SHP77 (cell line): ENCODE measurements around the gene ZNF414.
"Not testable (repeated sequence)": the region's sequence is repeated elsewhere in the genome, so short reads cannot be mapped to it uniquely, and the experiment has no call there.

ENCODE experiments used
- DNase-seq, 2 experiments: peaks; one replicate each; lab custom pipeline; 2025; lab: John Stamatoyannopoulos, UW

ZNF414 gene

DNA sequence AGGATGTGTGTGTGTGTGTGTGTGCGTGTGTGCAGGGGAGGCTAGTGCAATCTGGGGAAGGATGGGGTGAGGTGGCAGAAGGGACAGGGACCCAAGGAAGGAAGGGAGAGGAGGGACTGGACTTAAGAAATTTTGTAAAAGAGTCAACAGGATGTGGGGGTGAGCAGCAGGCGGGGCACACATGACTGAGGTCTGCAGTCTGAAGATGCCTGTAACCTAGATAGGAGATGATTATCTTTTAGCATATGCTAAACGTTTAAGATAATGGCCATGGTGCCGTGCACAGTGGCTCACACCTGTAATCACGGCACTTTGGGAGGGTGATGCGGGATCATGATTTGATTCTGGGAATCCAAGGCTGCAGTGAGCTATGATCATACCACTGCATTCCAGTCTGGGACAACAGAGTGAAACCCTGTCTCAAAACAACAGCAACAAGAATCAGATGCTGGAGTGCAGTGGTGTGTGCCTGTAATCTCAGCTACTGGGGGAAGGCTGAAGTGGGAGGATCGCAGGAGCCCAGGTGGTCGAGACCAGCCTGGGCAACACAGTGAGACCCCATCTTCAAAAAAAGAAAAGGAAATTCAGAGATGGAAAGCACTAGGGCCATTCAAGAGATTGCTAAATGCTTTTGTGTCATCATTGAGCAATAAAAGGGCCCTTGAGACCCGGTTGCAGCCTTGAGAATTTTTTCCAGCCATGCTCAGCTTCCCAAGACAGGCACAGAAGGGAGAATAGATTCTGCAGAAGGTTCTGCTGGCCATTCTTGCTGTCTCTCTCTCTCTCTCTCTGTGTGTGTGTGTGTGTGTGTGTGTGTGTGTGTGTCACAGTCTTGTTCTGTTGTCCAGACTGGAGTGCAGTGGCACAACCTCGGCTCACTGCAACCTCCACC, 3.8 kb upstream of the ZNF414 start:
- no peak for DNase-seq

DNA sequence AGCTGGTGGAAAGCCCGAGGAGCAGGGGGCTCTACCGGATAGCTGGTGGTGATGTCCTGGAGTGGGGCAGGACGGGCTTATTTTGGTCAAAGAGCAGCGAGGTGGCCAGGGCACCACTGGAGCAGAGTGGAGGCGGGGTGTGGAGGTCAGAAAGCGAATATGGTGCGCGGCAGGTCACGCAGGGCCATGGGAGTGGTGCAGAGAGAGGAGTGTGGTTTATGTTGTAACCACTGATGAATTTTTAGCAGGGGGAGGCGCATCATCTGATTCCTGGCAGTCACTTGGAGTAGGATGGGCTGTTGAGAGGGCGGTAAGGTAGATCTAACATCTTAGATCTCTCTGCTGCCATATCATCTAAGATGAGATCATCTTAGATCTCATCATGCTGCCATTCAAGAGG, 1.4 kb upstream of the ZNF414 start:
- DNase-seq, result no peak

DNA sequence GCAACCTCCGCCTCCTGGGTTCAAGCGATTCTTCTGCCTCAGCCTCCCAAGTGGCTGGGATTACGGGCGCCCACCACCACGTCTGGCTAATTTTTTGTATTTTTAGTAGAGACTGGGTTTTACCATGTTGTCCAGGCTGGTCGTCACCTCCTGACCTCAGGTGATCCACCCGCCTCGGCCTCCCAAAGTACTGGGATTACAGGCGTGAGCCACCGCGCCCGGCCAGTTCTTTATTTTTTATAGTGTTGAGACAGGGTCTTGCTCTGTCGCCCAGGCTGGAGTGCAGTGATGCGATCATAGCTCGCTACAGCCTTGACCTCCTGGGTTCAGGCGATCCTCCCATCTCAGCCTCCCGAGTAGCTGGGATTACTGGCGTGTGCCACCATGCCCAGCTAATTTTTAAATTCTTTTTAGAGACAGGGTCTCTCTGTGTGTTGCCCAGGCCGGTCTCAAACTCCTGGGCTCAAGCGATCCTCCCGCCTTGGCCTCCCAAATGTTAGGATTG, 590 bp upstream of the ZNF414 start:
- DNase-seq, result not testable (repeated sequence)

DNA sequence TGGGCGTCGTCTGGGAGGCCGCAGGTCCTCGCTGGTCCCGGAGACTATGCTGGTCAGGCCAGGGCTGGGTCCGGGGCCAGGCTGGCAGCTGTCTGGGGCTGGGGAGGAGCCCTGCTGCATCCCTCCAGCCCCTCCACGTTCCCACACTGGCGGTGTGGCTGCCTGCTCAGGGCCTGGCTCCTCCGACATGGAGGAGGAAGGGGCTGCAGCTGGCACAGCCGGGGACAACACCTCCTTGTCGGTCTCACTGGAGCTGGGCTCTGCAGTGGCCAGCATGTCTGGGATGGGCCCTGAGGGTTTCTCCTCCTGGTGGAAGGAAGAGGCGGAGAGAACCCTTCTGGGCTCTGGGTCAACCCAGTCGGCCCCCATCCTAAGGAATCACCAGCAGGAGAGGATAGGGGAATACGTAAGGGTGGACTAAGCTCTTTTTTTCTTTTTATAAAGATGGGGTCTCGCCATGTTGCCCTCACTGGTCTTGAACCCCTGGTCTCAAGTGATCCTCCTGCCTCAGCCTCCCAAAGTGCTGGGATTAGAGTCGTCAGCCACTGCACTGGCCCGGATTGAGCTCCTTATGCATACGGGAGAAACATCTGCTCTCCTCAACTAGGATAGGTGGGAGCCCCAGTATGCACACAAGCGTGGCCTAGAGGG, 806 bp downstream of the ZNF414 start:
- DNase-seq, result no peak

DNA sequence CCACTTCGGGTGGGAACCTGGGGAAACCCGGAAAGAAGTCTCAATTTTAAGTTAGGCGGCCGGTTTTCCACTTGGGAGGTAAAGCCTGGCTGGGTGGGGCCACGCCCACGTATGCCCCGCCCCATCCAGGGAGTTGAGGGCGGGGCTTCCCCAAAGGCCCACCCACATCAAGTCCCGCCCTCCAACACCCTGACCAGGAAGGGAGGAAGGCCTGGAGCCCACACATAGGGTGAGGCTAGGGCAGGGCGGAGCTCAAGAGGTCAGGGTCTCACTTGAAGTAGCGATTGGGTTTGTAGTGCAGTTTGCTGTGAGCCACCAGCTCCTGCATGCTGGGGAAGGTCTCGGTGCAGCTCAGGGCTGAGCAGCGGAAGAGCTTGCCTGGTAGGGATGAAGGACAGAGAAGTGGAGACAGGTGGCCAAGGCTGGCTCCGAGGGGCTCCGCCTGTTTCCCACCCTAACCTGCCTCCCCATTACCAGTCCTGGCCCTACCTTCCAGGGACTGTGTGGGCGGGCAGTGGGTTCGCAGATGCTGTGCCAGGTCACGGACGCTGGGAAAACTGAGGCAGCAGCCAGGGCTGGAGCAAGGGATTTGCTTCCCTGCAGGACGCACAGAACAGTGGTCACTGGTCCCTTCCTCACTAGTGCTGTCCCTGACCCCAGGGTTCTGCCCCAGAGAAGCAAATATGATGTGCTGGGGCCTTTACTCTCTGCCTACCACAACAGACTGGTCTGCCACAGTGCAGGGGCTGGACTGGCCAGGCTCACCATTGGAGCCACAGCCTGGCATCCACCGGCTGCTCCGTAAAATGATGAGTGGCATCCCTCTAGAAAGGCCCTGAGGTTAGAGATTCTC, 1.6 kb downstream of the ZNF414 start:
- peak; percentile 39 to 47 for DNase-seq

DNA sequence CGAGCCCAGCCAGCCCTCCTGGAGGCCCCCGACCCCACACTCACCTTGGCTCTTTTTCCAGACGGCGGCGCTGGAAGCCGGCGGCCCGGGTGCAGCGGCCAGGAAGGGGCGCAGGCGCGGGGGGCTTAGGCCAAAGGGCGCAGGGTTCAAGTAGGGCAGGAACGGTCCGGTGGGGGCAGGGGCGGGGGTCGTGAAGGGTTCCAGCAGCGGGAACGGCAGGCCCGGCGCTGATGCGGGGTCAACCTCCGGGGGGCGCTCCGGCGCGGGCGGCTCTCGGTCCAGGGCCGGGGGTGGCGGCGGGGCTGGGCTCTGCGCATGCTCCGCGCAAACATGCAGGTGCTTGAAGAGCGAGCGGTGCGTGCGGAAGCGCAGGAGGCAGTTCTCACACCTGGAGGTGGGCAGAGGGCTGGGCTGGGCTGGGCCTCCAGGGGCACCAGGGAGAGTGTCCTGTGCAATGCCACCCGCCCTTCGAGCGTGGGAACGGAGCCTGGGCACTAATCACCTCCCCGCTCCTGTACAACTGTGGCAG, 2.3 kb downstream of the ZNF414 start:
- DNase-seq, result no peak

DNA sequence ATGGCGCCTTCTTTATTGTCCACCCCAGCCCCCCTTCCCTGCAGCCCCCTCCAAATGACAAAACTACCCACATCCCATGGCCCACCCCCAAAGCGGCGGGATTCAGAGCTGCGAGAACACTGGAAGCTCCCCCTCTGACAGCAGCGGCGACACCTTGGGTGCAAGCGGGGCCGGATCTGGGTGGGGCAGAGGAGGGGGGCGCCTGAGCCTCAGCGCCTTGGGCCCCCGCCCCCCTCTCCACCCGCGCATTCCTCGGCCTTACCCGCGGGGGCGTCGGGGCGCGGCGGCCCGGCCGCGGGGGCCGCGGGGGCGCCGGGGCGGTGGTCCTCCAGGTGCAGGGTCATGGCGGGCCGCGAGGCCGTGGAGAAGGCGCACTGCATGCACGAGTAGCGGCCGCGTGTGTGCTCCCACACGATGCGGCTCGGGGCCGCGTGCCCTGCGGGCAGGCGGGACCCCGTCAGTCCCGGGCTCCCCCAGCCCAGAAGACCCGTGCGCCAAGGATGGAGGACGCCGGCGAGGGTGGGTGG, 3.3 kb downstream of the ZNF414 start:
- no peak for DNase-seq

DNA sequence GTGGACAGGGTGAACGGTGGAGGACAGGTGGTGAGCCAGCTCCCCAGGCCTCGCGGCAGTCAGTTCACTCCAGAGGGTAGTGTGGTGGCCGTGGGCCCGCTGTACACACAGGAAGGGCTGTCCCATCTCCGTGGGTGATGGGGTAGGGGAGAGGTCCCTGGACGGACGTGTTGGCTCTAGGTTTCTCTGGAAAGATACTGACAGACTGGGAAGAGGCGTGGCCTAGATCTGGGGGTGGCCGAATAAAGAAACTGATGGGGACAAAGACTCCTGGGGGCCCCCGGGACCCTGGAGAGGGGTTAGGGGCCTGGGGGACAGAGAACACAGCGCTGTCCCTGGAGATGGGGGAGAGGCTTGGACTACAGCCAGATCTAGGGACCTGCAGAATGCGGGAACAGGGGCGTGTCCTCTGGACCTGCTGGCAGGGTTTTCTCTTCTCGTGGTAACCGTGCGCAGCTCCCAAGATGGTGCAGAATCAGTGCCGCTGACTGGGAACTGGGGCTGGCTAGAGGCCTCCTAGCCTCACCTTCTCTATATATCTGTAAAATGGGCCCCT, 7.5 kb downstream of the ZNF414 start:
- DNase-seq, result peak; percentile 36 to 44

DNA sequence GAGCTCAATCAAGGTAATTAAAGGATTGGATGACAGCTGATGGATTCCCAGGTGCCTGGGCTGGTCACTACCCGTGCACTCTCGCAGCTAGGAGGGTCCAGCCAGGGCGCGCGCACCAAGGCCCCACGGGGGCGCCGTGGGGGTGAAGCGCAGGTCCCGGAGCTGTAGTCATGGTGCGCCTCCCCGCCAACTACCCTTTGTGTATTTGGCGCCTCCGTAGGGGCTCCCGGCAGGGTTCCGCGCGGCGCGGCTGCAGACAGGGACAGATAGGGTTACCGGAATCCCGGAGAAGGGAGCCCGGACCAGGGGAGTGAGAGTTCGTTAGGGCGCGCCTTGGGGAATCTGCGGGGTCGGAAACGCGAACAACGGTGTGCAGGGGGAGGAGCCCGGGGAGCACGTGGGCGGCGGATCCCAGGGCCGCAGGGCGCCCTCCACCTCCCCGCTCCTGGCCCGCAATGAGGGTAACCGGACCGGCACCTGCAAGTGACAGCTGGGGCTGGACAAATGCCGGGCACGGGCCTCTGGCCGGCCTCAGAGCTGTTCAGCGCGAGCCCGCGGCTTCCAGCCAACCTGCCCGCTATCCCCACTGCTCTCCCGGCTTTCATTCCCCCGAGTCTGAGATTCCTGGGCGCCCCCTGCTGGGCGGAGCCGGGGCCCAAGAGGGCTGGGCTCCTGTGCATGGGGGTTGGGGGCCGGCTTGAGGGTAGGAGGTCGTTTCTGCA, 8.1 kb downstream of the ZNF414 start:
- DNase-seq, result peak; percentile 66 to 69

DNA sequence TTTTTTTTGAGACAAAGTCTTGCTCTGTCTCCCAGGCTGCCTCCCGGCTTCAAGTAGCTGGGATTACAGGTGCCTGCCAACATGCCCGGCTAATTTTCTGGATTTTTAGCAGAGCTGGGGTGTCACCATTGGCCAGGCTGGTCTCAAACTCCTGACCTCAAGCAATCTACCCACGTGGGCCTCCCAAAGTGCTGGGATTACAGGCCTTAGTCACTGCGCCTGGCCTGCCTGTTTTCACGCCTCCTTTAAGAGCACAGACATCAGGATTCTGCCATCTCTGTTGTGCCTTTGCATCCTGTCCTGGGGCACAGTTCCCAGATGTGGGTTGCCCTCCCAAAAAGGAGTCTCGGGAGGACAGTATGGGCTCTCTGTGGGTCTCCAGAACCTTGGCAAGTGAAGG, 9.0 kb downstream of the ZNF414 start:
- DNase-seq, result no peak

DNA sequence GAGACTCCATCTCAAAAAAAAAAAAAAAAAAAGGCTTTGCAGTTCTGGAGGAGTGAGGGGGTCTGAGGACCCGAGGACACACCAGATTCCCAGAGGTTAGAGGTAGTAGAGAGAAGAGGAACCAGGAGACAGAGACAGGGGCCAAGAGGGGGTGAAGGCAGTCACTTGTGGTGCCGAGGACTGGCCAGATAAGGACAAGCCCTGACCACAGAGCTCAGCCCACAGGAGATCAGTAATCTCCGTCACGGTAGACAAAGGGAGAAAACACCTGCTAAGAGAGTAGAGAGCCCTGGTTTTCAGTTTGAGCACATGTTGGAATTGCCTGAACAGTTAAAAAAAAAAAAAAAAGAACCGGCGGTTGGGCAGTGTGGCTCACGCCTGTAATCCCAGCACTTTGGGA, 9.8 kb downstream of the ZNF414 start:
- DNase-seq, result no peak

DNA sequence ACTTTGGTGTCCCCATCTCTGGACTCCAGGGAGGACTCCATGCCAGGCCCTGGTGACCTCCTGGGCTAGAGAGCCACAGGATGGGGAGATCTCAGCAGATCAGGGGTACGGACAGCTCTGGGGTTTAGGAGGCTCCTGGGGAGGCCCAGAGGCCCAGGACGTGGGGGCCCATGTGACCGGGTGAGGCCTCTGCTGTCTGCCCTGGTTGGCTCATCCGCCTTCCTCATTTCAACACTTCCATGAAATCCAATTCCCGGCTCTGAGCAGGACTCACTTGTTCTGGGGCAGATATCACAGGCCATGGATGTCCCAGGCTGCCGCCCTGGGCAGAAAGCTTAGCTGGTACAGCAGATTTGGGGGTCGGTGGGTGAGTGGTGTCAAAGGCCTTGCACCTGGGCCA, 10.5 kb downstream of the ZNF414 start:
- no peak for DNase-seq

DNA sequence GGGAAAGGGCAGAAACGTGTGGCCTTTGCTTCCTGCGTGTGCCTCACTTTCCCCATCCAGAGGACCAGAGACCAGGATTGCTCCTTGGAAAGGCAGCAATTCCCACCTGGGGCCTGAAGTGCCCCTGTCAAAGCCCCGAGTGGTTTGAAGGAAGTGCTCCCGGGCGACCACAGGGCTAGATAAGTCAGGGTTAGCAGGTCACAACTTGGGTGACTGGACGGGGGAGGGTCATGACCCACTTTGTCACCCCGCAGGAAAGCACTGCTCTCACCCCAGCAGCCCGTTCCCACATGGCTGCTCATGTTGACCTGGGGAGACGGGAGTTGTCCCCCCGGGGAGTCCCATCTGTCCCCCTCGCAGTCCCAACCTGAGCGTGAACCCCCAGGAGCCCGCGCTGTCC, 12.0 kb downstream of the ZNF414 start:
- no peak for DNase-seq

DNA sequence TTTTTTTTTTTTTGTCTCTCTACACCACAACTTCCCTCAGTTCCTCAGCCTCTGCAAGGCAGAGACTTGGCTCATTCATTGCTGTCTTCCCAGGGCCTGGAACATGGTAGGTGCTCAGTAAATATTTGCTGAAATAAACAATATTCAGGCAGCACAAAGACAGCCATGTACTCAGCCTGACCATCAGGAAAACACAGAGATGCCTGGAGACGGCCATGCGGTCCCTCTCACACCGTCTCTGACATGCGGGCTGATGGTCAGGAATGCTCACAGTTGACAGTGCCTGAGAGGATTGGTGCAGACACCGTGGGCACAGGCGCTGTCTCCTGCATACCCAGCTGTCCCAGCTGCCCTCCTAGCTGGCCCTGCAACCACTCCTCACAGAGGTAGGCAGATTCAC, 12.5 kb downstream of the ZNF414 start:
- DNase-seq, result no peak

DNA sequence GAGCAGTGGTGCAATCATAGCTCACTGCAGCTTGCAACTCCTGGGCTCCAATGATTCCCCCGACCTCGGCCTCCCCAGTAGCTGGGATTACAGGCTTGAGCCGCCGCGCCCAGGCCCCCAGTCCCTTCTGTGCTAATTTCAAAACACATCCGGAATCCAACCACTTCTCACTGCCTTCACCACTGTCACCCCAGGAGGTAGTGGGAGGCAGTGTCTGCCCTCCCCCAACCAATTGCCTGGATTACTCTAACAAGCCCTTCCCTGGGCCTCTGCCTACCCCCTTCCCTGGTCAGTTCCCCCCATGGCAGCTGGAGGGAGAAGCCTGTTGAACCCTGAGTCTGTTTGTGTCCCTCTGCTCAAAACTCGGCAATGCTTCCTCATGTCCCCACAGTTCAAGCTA, 13.8 kb downstream of the ZNF414 start:
- DNase-seq, result no peak

DNA sequence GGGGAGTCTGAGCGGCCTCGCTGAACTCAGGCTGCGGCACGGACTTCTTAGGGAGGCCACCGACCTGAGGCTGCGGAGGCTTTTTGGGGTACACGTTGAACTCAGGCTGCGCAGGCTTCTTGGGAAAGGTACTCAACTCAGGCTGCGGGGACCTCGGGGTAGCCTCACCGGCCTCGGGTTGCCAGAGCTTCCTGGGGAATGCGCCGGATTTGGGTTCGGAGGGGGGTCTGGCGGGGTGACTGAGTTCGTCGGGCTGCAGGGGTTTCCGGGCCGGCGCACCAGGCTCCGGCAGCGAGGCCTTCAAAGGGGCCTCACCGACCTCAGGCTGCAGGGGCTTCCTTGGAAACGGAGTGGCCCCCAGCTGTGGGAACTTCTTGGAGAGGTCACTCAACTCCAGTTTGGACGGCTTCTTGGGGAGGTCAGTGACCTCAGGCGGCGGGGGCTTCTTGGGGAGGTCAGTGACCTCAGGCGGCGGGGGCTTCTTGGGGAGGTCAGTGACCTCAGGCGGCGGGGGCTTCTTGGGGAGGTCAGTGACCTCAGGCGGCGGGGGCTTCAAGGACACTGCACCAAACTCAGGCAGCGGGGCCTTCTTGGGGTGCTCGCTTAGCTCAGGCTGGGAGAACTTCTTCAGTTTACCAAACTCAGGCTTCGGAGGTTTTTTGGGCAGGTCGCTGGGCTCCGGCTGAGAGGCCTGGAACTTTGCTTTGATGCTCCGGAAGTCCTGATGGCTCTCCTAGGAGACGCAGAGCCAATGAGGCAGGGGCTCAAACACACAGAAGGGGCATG, 14.7 kb downstream of the ZNF414 start:
- no peak for DNase-seq

DNA sequence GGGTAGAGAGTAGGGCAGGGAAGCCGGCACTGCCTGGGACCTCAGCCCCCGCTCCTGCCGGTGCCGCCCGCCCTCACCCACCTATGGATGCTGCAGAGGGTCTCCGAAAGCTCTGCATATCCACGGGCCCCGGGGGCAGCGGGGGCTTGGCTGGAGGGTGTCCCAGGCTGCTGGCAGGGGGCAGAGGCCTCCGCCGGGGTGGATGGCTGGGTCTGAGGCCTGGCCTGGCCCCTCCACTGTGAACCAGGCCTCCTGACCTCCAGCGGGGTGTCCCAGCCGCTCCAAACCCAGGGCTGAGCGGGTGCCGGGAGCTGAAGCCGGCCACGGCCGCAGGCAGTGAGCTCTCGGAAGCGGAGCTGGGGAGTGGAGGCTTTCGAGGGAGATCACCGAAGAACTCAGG, 15.7 kb downstream of the ZNF414 start:
- DNase-seq, result no peak

DNA sequence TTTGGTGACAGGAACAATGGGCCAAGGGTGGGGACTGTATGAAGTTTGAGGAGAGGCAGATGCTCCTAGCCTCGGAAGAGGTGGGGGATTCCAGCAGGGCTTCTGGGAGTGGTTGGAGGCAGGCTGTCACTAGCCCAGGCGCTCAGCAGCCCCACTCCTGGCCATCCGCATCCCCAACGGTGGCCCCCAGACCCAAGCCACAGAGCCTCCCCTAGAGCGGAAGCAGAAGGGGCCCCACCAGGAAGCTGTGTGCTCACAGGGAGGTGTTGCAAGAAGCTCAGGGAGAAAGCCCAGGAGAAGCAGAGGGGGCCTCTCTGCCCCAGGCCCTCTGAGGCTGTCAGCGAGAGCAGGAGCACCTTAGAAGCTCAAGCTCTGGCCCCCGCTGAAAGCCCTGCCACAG, 19.8 kb downstream of the ZNF414 start:
- no peak for DNase-seq

DNA sequence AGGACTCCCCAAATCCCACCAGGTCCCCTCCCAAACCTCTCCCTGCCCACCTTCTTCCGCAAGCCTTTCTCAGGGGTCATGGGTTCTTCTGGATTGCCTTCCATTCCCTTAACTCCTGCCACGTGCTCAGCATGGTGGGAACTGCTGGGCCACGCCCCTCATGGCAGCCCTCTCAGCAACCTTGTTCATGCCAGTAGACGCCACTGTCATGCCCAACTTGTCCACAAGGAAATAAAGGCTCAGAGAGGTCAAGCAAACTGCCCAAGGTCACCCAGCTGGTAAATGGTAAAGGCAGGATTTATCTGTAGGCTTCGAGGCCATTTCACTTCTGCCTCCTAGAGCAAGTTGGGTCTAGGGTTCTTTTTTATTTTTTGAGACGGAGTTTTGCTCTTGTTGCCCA, 22.4 kb downstream of the ZNF414 start:
- no peak for DNase-seq

DNA sequence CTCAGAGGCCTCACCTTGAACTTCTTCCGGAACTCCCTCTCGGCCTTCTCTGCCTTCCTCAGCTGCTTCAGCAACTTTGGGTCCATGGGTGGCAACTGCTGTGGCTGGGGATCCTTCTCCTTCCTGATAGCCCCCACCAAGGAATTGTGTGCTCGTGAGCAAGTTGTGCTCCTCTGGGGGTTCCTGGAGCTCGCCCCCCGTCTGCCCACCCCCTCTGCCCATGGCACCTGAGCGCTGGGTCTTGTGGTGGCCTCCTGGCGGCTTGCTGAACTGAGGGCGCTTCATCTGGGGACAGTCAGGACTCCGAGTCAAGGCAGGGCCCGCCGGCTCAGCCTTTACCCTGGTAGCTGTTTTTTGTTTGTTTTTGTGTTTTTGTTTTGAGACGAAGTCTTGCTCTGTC, 23.1 kb downstream of the ZNF414 start:
- DNase-seq, result no peak
